Fibroblast of villous mesenchyme (primary cell): ENCODE results near the gene ART4. TPM values are rescaled to one million over a fixed set of nuclear protein-coding genes. Genes with fewer than 3 reads are reported as not detected.

ENCODE experiments used
- DNase-seq: peaks from one replicate; pipeline ENCODE4 v3.0.0-alpha.2; 2010; ENCODE audit warnings: low read depth
- H3K4me3 ChIP-seq: 2 replicates; pipeline ENCODE4 v1.5.1; 2011; ENCODE audit warnings: low read depth, mild to moderate bottlenecking, low read length
- CTCF ChIP-seq: IDR thresholded peaks from 2 replicates; pipeline ENCODE4 v1.5.1; 2012; ENCODE audit warnings: low read depth, mild to moderate bottlenecking, low read length; ENCODE audit not compliant: insufficient read depth
- total RNA-seq: library from RNA; depleted of rRNA; stranded (reverse); fragments of >200 nt; gene quantifications from 2 replicates; pipeline ENCODE4 v1.2.3, GENCODE V29; 2012

The ART4 gene
- total RNA-seq, 1 donor: under 0.01 TPM

- TF ChIP-seq CTCF: no peak
- DNase-seq: no peak
- H3K4me3 ChIP-seq: no peak overlapping the region
Observed at GRCh38 chr12:14826491-14826890, 16.8 kb downstream of the ART4 start.

- DNase-seq: no peak
- H3K4me3 ChIP-seq: no peak overlapping the region
- no peak for TF ChIP-seq CTCF
Observed at GRCh38 chr12:14825256-14825655, 18.1 kb downstream of the ART4 start.

GRCh38 chr12:14824012-14824634, 19.2 kb downstream of the ART4 start:
- H3K4me3 ChIP-seq: no peak overlapping the region
- DNase-seq: no peak
- no peak for TF ChIP-seq CTCF

GRCh38 chr12:14814014-14814413, 29.3 kb downstream of the ART4 start, which contains the start of gene SMCO3:
TSS of gene SMCO3 (minus strand) at chr12:14814182. CDS start at chr12:14806680, 7,502 bp downstream.
- H3K4me3 ChIP-seq: no peak within 1 kb of the TSS
- DNase-seq: no peak
- TF ChIP-seq CTCF: no peak

GRCh38 chr12:14811486-14811885, 31.8 kb downstream of the ART4 start:
- no peak for TF ChIP-seq CTCF
- H3K4me3 ChIP-seq: no peak overlapping the region
- DNase-seq: no peak

GRCh38 chr12:14810953-14811483, 32.3 kb downstream of the ART4 start:
- H3K4me3 ChIP-seq: no peak overlapping the region
- peak; percentile 63 for TF ChIP-seq CTCF
- peak; percentile 34 for DNase-seq
